Esophagus muscularis mucosa (tissue), 3 donors: ENCODE measurements around the gene MEI4.

Experiments used
- CTCF ChIP-seq, 3 experiments: fragments of 200-600 bp in 2 of 3; fragments of 450-650 bp in 1 of 3; sonication (generic) in 2 of 3; IDR thresholded peaks; one replicate each; pipeline ENCODE4 v1.5.1; 2017 to 2019; ENCODE audit warnings: antibody characterized with exemption in 3 of 3, mild to moderate bottlenecking in 2 of 3, moderate library complexity in 1 of 3
- POLR2A ChIP-seq: fragments of 450-650 bp; IDR thresholded peaks from one replicate; pipeline ENCODE4 v1.6.1; 2017; ENCODE audit warnings: antibody characterized with exemption, moderate library complexity, mild to moderate bottlenecking, low read depth

GRCh38 chr6:77707603-77708002, 54.8 kb downstream of the MEI4 start:
- no peak for TF ChIP-seq CTCF (IDR thresholded peaks at IDR 0.05)
- no peak for TF ChIP-seq POLR2A
